NCI-H526 treated with DMSO at 0.1 percent for 48 hours (cell line): ENCODE results near the gene ATP7B.

Experiments used
- DNase-seq: peaks from one replicate; lab custom pipeline; 2025; lab: John Stamatoyannopoulos, UW

ATP7B gene

DNA sequence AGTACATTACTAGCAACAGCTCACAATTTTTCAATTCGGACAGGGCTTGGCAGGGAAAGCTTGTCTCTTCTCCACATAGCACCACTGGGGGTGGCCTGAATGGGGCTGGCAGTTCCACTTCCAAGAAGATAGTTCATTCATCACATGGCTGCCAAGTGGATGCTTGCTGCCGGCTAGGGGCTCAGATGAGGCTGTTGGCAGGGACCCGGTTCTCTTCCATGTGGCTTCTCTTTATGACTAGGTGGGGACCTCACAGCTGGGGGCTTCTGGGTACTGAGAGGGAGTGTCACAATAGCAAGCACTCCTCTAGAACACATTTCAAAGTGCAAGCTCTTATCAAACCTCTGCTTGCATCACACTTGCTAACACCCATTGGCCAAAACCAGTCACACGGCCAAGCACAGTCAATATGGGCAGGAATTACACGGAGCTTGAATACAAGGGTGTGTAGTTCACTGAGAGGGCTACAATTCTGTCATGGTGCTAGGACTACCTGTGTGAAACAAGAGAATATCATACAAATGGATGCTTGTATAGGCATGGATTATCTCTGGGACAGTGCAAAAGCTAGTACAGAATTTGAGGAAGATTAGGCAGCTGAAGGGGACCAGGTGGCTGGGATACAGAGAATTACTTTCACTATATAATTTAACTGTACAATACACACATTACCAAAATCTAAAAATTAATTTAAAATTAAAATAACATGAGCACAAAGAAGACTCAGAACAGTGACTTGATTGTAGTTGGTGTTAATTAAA, 32.3 kb downstream of the ATP7B start:
- no peak for DNase-seq

- DNase-seq: no peak
Measured at GRCh38 chr13:51977625-51978024, 33.6 kb downstream of the ATP7B start.

GRCh38 chr13:51976890-51977289, 34.4 kb downstream of the ATP7B start:
- no peak for DNase-seq

DNA sequence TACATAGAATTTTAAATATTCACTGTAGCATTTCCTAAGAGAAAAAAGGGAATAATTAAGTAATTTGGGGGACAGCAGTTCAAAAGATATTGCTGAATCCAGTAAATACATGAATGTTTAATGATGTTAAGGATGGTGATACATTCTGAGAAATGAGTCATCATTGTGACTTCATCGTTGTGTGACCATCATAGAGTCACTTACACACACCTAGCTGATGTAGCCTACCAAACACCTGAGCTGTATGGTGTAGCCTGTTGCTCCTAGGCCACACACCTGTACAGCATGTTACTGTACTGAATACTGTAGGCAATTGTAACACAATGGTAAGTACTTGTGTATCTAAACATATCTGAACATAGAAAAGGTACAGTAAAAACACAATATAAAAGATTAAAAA, 34.8 kb downstream of the ATP7B start:
- no peak for DNase-seq

GRCh38 chr13:51974482-51974881, 36.8 kb downstream of the ATP7B start:
- no peak for DNase-seq

DNA sequence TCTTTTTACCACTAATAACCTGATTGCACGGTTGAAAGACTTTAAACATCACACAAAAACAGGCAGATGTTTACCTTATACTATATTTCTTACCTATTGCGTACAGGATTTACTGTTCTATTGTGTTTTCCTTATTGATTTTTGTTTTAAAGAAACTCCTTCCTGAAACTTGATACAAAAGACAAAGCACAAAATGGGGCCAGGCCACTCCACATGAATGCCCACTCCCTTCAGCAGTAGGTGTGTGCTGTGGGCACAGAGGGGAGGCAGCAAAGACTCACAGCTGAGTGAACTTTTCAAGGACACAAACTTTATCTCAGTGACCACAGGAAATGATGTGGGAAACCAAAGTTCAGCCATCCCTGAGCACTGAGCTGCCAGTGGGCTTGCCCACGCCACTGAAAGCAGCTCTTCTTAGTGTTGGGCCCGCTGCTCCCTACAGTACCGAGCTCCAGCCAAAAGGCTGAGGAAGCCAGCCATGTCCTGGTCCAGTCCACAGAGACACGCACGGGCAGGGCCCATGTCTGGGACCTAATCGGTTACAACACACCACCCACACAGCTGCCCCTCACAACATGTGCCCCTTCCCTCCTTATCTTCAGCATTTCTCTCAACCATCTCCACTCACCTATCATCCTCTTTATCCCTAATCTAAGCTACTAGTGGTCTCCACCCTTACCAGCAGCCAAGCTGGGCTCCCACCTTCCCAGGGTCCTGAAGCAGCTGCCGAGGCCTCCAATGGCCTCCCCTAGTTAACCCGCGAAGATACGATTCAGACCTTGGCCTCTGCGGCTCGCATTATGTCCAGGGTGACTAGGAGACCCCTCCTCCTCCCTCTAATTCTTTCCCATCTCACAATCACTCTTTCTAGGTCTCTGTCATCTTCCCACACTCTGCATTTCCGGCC, 39.5 kb downstream of the ATP7B start:
- no peak for DNase-seq

GRCh38 chr13:51970349-51970748, 40.9 kb downstream of the ATP7B start:
- no peak for DNase-seq

- no peak for DNase-seq
Measured at GRCh38 chr13:51967482-51968446, 43.5 kb downstream of the ATP7B start.

GRCh38 chr13:51966186-51966585, 45.1 kb downstream of the ATP7B start:
- no peak for DNase-seq

GRCh38 chr13:51961493-51962403, 49.5 kb downstream of the ATP7B start:
- no peak for DNase-seq

GRCh38 chr13:51960766-51961165, 50.5 kb downstream of the ATP7B start:
- DNase-seq: no peak

GRCh38 chr13:51959773-51960172, 51.5 kb downstream of the ATP7B start:
- DNase-seq: no peak

GRCh38 chr13:51958217-51958547, 53.1 kb downstream of the ATP7B start:
- no peak for DNase-seq

DNA sequence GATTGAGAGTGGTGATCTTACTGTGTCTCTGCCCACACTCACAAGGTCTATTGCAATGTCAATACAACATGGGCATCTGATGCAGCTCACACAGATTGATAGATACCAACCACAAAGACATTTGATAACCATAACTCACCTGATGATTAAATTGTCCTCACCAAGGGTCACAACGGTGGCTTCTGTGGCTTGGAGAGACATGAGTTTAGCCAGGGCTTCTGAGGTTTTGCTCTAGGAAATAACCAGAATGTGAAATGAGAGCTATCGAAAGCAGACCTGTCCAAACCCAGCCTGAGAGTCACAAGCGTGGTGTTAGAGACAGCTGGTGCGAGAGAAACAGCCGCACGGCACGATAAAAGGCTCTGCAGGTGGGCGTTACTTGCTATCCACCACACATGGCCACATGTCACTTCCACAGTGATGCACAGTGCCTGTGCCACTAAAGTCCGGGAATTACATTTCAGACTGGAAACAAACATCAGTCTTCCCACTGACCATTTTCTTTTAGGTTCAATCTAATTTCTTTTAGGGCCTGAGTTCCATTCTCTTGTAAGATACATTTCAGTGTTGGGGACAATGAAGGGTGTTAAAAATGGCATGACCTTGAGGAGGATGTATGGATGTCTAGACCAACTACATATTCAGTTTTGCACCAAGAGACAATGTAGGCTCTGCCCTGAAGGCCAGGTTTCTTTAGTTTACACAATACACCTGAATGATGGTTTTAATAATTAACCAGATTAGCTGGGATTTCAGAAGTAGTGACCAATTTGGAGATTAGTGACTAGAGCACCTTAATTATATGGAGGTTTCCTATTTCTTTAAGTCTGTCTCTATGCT, 53.7 kb downstream of the ATP7B start:
- no peak for DNase-seq

DNA sequence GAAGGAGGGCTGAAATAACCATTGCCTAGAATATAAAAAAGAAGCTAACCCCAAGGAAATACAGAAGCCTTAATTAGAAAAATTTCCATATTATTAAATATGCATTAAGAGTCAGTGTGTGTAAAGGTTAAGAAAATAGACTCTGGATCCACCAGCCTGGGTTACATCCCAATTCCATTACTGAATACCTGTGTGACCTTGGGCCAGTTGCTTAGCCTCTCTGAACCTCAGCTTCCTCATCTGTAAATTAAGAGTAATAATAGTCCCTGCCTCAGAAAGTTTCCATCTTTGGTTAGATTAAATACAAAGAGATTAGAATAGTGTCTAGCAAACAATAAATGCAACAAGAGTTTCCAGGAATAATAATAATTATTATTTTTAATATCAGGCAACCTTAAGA, 54.5 kb downstream of the ATP7B start:
- DNase-seq: no peak

DNA sequence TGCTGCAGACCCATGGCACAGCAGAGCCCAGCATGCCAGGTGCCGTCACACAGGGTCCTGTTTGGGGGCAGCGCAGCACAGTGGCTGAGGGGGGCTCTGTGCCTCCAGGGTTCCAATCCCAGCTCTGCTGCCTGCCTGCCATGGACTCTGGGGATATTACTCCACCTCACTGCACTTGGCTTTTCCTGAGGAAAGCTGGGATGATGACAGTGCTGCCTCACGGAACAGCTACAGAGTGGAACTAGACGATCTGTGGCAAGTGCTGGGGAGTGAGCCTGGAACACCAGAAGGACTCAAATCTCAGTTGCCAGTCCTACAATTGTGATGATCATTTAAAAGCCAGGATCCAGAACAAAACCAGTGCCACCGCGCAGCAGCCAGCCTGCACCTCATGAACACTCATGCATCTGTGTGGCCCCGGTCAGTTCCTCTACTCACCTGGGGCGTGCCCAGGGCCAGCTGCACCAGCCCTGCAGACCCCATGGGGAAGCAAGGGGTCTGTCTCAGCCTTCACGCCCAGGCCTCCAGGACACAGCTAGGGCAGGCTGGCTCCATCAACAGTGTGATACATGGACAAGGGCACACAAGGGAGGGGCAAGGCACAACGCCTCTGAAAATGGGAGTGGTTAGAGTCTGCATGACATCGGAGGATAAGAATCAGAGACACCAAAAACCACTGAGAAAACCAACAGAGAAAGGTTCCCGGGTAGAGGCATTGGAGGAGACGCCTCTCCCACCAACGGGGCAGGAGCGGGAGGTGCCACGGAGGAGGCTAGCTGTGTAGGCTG, 55.2 kb downstream of the ATP7B start:
- no peak for DNase-seq

DNA sequence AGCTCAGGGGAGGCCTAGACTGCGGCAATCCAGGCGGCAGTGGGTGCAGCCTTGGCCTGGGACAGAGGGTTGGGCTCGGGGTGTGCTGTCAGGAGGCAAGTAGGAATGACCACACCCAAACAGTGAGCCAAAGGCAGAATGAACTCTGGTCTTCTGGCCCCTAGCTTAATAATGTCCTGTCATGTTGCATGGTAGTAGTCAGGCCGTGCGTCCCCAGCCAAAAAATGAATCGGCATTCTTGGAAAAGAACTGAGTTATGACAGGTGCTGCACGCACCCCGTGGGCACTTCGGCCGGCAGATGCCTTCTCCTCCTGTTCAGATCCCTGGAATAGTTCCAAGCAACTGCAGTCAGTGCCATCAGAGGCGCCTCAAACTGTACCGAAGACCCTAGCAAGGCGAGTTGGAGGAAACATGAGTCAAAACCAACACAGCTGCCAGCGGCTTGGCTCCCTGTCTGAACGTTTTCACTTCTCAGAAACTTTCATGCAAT, 55.9 kb downstream of the ATP7B start:
- DNase-seq: no peak

DNA sequence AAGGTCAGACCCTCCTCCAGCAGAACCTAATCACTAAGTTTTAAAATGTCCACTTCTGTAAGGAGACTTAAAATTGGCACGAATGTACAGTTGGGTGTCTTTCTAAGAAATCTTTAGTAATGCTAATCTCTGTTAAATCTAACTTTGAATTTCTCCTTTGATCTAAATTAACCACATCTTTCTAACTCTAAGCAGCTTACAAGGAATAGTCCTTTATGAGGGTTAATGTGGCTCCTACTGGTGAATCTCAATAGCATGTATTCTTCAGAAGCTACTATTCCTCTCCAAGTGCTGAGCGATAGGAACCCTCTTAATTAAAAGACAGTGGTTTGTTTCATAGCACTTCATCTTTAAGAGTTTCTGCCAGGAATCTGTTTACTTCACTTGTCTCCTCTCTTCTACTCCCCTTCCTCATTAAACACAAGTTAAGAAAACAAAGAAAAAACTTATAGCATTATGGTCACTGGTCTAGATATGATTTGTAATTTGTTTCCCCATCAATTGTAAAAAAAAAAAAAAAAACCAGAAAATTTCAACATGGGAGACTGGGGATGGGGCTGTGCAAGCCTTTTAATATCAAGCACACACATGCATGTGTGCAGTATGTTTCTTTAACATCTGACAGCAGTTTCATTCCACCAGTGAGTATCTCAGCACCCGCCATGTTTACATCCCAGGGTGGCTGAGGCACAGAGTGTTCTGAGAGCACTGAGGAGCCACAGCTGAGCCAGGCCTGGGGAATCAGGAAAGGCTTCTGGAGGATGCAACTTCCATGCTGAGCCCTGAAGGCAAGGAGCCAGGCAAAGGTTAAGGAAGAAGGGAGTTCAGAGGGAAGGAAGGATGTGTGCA, 57.7 kb downstream of the ATP7B start:
- no peak for DNase-seq
